EH (cell line): ENCODE measurements around the gene BEST2.
"Not testable (repeated sequence)": the region's sequence is repeated elsewhere in the genome, so short reads cannot be mapped to it uniquely, and the experiment has no call there.

Experiments
- DNase-seq: peaks from one replicate; pipeline ENCODE4 v3.0.0-alpha.2; 2015; ENCODE audit warnings: low read depth

The BEST2 gene

GRCh38 chr19:12751635-12752034 lies at the start of gene BEST2:
Gene BEST2 (plus strand): TSS chr19:12751791. CDS start chr19:12752593, 802 bp downstream.
- DNase-seq = no peak

- DNase-seq = peak; percentile 52
Measured at GRCh38 chr19:12703046-12703445, 48.5 kb upstream of the BEST2 start.

GRCh38 chr19:12705169-12705568 lies 46.4 kb upstream of the BEST2 start:
- DNase-seq = no peak

- no peak for DNase-seq
Measured at GRCh38 chr19:12705654-12706331, 45.8 kb upstream of the BEST2 start.

GRCh38 chr19:12706332-12706718 lies 45.3 kb upstream of the BEST2 start:
- no peak for DNase-seq

- DNase-seq = no peak
Measured at GRCh38 chr19:12708641-12709040, 43.0 kb upstream of the BEST2 start.

- DNase-seq = no peak
Measured at GRCh38 chr19:12711187-12711586, 40.4 kb upstream of the BEST2 start.

GRCh38 chr19:12712077-12712476 lies 39.5 kb upstream of the BEST2 start:
- not testable (repeated sequence) for DNase-seq

- DNase-seq = not testable (repeated sequence)
Measured at GRCh38 chr19:12713304-12713703, 38.3 kb upstream of the BEST2 start.

GRCh38 chr19:12715102-12715501 lies 36.5 kb upstream of the BEST2 start:
- no peak for DNase-seq

GRCh38 chr19:12715929-12716328 lies 35.7 kb upstream of the BEST2 start:
- DNase-seq = no peak

GRCh38 chr19:12720296-12720695 lies 31.3 kb upstream of the BEST2 start:
- DNase-seq = no peak

- DNase-seq = peak; percentile 45
Measured at GRCh38 chr19:12720851-12721655, 30.5 kb upstream of the BEST2 start.

- peak; percentile 76 for DNase-seq
Measured at GRCh38 chr19:12721656-12722565, 29.7 kb upstream of the BEST2 start.

GRCh38 chr19:12722566-12723380 lies 28.8 kb upstream of the BEST2 start:
- DNase-seq = peak; percentile 99

- peak; percentile 7 for DNase-seq
Measured at GRCh38 chr19:12723381-12723640, 28.3 kb upstream of the BEST2 start.

- peak; percentile 66 for DNase-seq
Measured at GRCh38 chr19:12723641-12724426, 27.8 kb upstream of the BEST2 start, which contains the start of gene TNPO2. Gene TNPO2 (minus strand): TSS chr19:12723932. CDS start chr19:12720977, 2,955 bp downstream.

- not testable (repeated sequence) for DNase-seq
Measured at GRCh38 chr19:12725612-12726011, 26.0 kb upstream of the BEST2 start.

GRCh38 chr19:12726988-12727316 lies 24.6 kb upstream of the BEST2 start:
- DNase-seq = no peak

- no peak for DNase-seq
Measured at GRCh38 chr19:12727745-12728433, 23.7 kb upstream of the BEST2 start.
